Parathyroid adenoma (tissue), 2 donors: Measurements from ENCODE around the gene NAPG.

Experiments
- H2AFZ ChIP-seq: fragments of 300-600 bp; sonication (generic); one replicate; pipeline ENCODE4 v1.7.0; 2017; ENCODE audit warnings: antibody characterized with exemption, mild to moderate bottlenecking
- H3K27ac ChIP-seq: fragments of 300-600 bp; sonication (generic); one replicate; pipeline ENCODE4 v1.7.0; 2017
- H3K27me3 ChIP-seq: fragments of 300-600 bp; sonication (generic); one replicate; pipeline ENCODE4 v1.7.0; 2017; ENCODE audit warnings: low read length; ENCODE audit not compliant: control insufficient read depth, insufficient read depth
- H3K36me3 ChIP-seq: fragments of 300-600 bp; sonication (generic); one replicate; pipeline ENCODE4 v1.7.0; 2017; ENCODE audit warnings: low read length; ENCODE audit not compliant: control insufficient read depth, insufficient read depth
- H3K4me1 ChIP-seq: fragments of 300-600 bp; sonication (generic); one replicate; pipeline ENCODE4 v1.7.0; 2017; ENCODE audit warnings: control low read depth
- H3K4me2 ChIP-seq: fragments of 300-600 bp; sonication (generic); one replicate; pipeline ENCODE4 v1.7.0; 2017; ENCODE audit warnings: low read length
- H3K4me3 ChIP-seq: fragments of 300-600 bp; sonication (generic); one replicate; pipeline ENCODE4 v1.7.0; 2017; ENCODE audit warnings: low read depth, low read length
- H3K79me2 ChIP-seq: fragments of 300-600 bp; sonication (generic); one replicate; pipeline ENCODE4 v1.7.0; 2017; ENCODE audit warnings: control low read depth
- H3K9ac ChIP-seq: fragments of 300-600 bp; sonication (generic); one replicate; pipeline ENCODE4 v1.7.0; 2017; ENCODE audit warnings: mild to moderate bottlenecking
- H3K9me3 ChIP-seq: fragments of 300-600 bp; sonication (generic); one replicate; pipeline ENCODE4 v1.7.0; 2017; ENCODE audit warnings: low read length; ENCODE audit not compliant: control insufficient read depth
- CTCF ChIP-seq: fragments of 300-600 bp; sonication (generic); IDR thresholded peaks from one replicate; pipeline ENCODE4 v1.7.0; 2017; ENCODE audit warnings: antibody characterized with exemption, mild to moderate bottlenecking
- donor health status: primary hyperparathyroidism.

NAPG gene

GRCh38 chr18:10521566-10521965 is 4.3 kb upstream of the NAPG start:
- H3K27ac ChIP-seq: no peak overlapping the region
- H3K9me3 ChIP-seq: no peaks in the 10 kb centered on the region
- no peak overlapping the region for H3K4me2 ChIP-seq
- no peak overlapping the region for H2AFZ ChIP-seq
- no peak for TF ChIP-seq CTCF
- no peak overlapping the region for H3K4me3 ChIP-seq
- H3K4me1 ChIP-seq: no peaks in the 10 kb centered on the region
- no peaks in the 10 kb centered on the region for H3K36me3 ChIP-seq
- no peaks in the 10 kb centered on the region for H3K27me3 ChIP-seq
- H3K9ac ChIP-seq: no peak overlapping the region
- peaks cover 4% of the 10 kb centered on the region for H3K79me2 ChIP-seq

GRCh38 chr18:10522574-10522973 is 3.3 kb upstream of the NAPG start:
- Histone ChIP-seq H3K27ac (no peak overlapping the region), H3K9me3 (no peaks in the 10 kb centered on the region), H2AFZ (peak overlapping the region; percentile 9), H3K36me3 (no peaks in the 10 kb centered on the region), H3K79me2 (peaks cover 9% of the 10 kb centered on the region), H3K4me3 (no peak overlapping the region), H3K9ac (no peak overlapping the region), H3K4me2 (no peak overlapping the region), H3K4me1 (peaks cover 2% of the 10 kb centered on the region), H3K27me3 (no peaks in the 10 kb centered on the region)
- no peak for TF ChIP-seq CTCF

- peaks cover 10% of the 10 kb centered on the region for H3K79me2 ChIP-seq
- H3K4me1 ChIP-seq: peaks cover 2% of the 10 kb centered on the region
- no peaks in the 10 kb centered on the region for H3K9me3 ChIP-seq
- no peak overlapping the region for H3K9ac ChIP-seq
- H2AFZ ChIP-seq: no peak overlapping the region
- no peak overlapping the region for H3K27ac ChIP-seq
- no peak overlapping the region for H3K4me2 ChIP-seq
- no peaks in the 10 kb centered on the region for H3K36me3 ChIP-seq
- no peaks in the 10 kb centered on the region for H3K27me3 ChIP-seq
- TF ChIP-seq CTCF: no peak
- no peak overlapping the region for H3K4me3 ChIP-seq
These were observed 2.3 kb upstream of the NAPG start for GRCh38 chr18:10523544-10523943.

GRCh38 chr18:10524507-10525370 is 1.1 kb upstream of the NAPG start:
- Histone ChIP-seq H3K79me2 (peaks cover 10% of the 10 kb centered on the region), H3K4me2 (no peak overlapping the region), H3K4me1 (peaks cover 2% of the 10 kb centered on the region), H3K27me3 (no peaks in the 10 kb centered on the region), H3K9ac (no peak overlapping the region), H3K4me3 (no peak overlapping the region), H3K36me3 (no peaks in the 10 kb centered on the region), H3K9me3 (no peaks in the 10 kb centered on the region), H2AFZ (peak overlapping the region; percentile 86), H3K27ac (no peak overlapping the region)
- TF ChIP-seq CTCF: no peak

- H3K4me2 ChIP-seq: peak overlapping the region; percentile 95
- no peaks in the 10 kb centered on the region for H3K9me3 ChIP-seq
- H3K36me3 ChIP-seq: no peaks in the 10 kb centered on the region
- H3K4me3 ChIP-seq: peak overlapping the region; percentile 86
- peak overlapping the region; percentile 86 for H2AFZ ChIP-seq
- H3K4me1 ChIP-seq: peaks cover 2% of the 10 kb centered on the region
- TF ChIP-seq CTCF: no peak
- no peak overlapping the region for H3K9ac ChIP-seq
- H3K27me3 ChIP-seq: no peaks in the 10 kb centered on the region
- peak overlapping the region; percentile 66 for H3K27ac ChIP-seq
- peaks cover 10% of the 10 kb centered on the region for H3K79me2 ChIP-seq
These were observed 496 bp upstream of the NAPG start for GRCh38 chr18:10525371-10525691.
